Sigmoid colon (tissue), 4 donors: ENCODE data around the gene MTX1.

Source experiments
- CTCF ChIP-seq, 4 experiments: fragments of 450-650 bp in 3 of 4; fragments of 200-600 bp in 1 of 4; IDR thresholded peaks; one replicate each; pipeline ENCODE4 v1.5.1; 2016 to 2019; ENCODE audit warnings: antibody characterized with exemption in 4 of 4, mild to moderate bottlenecking in 3 of 4, moderate library complexity in 2 of 4
- POLR2A ChIP-seq, 2 donors: fragments of 450-650 bp; IDR thresholded peaks; one replicate each; pipeline ENCODE4 v1.6.1; 2016; ENCODE audit warnings: antibody characterized with exemption in 2 of 2, mild to moderate bottlenecking in 2 of 2, moderate library complexity in 2 of 2
- POLR2AphosphoS5 ChIP-seq, 4 donors: sonication (generic); formaldehyde crosslinking; IDR thresholded peaks; one replicate each; pipeline ENCODE4 v1.6.1; 2017; ENCODE audit warnings: antibody characterized with exemption in 4 of 4

- TF ChIP-seq CTCF (IDR thresholded peaks at IDR 0.05) (no peak), POLR2AphosphoS5 (IDR thresholded peaks at IDR 0.05) (no peak), POLR2A (IDR thresholded peaks at IDR 0.05) (no peak)
Measured at GRCh38 chr1:155260276-155260675, 51.8 kb downstream of the MTX1 start.
